PFSK-1 (cell line): ENCODE data around the gene USP36.

ENCODE experiments used
- FOXP2 ChIP-seq: optimal IDR thresholded peaks from 2 replicates; pipeline ENCODE3; 2011; ENCODE audit warnings: borderline replicate concordance, control low read depth, inconsistent platforms; ENCODE audit not compliant: insufficient read depth; ENCODE audit errors: extremely low read length, extremely low read depth
- POLR2AphosphoS5 ChIP-seq: IDR thresholded peaks from 2 replicates; pipeline ENCODE4 v1.6.1; 2012; ENCODE audit warnings: low read depth, mild to moderate bottlenecking, control low read depth, low read length, moderate library complexity
- REST ChIP-seq, 2 experiments: IDR thresholded peaks; 2 replicates each; pipeline versions ENCODE4 v1.6.1 to v1.8.0; 2011 to 2012; ENCODE audit warnings: low read depth in 2 of 2, low read length in 2 of 2, control low read depth in 1 of 2, inconsistent platforms in 1 of 2, mild to moderate bottlenecking in 1 of 2, moderate library complexity in 1 of 2; ENCODE audit not compliant: insufficient read depth in 1 of 2
- SIN3A ChIP-seq: IDR thresholded peaks from 2 replicates; pipeline ENCODE4 v1.6.1; 2012; ENCODE audit warnings: mild to moderate bottlenecking, low read length, moderate library complexity, borderline replicate concordance; ENCODE audit not compliant: insufficient read depth
- TAF1 ChIP-seq: IDR thresholded peaks from 2 replicates; pipeline ENCODE4 v1.6.1; 2012; ENCODE audit warnings: low read length, control low read depth, borderline replicate concordance; ENCODE audit not compliant: insufficient read depth

USP36 gene

GRCh38 chr17:78765821-78766220, 74.8 kb downstream of the USP36 start:
- TF ChIP-seq TAF1 (no peak), POLR2AphosphoS5 (no peak), REST (IDR thresholded peaks at IDR 0.05; ENCODE audit: insufficient read depth in 1 of 2, low read depth in 2 of 2, low read length in 2 of 2) (no peak), SIN3A (no peak), FOXP2 (no peak)

GRCh38 chr17:78764871-78765270, 75.7 kb downstream of the USP36 start:
- TF ChIP-seq TAF1, result no peak
- TF ChIP-seq POLR2AphosphoS5, result no peak
- no peak for TF ChIP-seq SIN3A
- TF ChIP-seq REST (IDR thresholded peaks at IDR 0.05; ENCODE audit: insufficient read depth in 1 of 2, low read depth in 2 of 2, low read length in 2 of 2), result no peak
- TF ChIP-seq FOXP2, result no peak

GRCh38 chr17:78763561-78763960, 77.1 kb downstream of the USP36 start:
- no peak for TF ChIP-seq REST (IDR thresholded peaks at IDR 0.05; ENCODE audit: insufficient read depth in 1 of 2, low read depth in 2 of 2, low read length in 2 of 2)
- no peak for TF ChIP-seq POLR2AphosphoS5
- TF ChIP-seq SIN3A, result no peak
- TF ChIP-seq TAF1, result no peak
- TF ChIP-seq FOXP2, result no peak

DNA sequence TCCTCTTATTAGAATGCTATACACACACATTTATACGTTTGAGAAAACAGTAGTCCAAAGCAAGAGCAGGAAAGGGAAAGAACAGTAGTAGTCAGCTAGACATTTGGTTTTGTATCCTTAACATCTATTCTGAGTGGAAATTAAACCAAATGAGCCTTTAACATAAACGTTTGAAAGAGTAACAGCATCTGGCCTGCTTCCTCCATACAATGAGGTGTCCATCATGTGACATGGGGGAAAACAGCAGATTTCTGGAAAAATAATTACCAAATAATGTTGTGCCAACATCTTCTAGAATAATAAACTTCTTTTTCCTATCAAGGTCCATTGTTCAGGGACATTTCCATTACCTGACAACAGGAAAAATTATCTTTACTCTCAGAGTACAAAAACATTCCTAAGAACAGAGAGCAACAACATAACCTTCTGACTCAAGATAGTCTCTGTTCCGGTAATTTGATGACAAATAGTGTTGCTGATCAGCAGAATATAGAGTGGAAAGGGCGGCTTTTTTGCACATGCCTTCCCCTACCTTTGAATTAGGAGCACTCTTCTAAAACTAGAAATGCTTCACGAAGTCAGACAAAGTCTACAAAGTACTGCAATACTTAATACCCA, 78.7 kb downstream of the USP36 start:
- TF ChIP-seq TAF1, result no peak
- TF ChIP-seq FOXP2, result no peak
- TF ChIP-seq SIN3A, result no peak
- no peak for TF ChIP-seq REST (IDR thresholded peaks at IDR 0.05; ENCODE audit: insufficient read depth in 1 of 2, low read depth in 2 of 2, low read length in 2 of 2)
- no peak for TF ChIP-seq POLR2AphosphoS5

- TF ChIP-seq FOXP2 (no peak), SIN3A (no peak), POLR2AphosphoS5 (no peak), TAF1 (no peak), REST (IDR thresholded peaks at IDR 0.05; ENCODE audit: insufficient read depth in 1 of 2, low read depth in 2 of 2, low read length in 2 of 2) (no peak)
Observed at GRCh38 chr17:78759969-78760352, 80.7 kb downstream of the USP36 start.
